Esophagus squamous epithelium (tissue), 5 donors: ENCODE results near the gene PLXDC2. TPM values are rescaled to one million over a fixed set of nuclear protein-coding genes. Genes with fewer than 3 reads are reported as not detected.

Experiments used
- DNase-seq: peaks from one replicate; lab custom pipeline; 2025; lab: John Stamatoyannopoulos, UW
- H3K27ac ChIP-seq, 4 donors: fragments of 200-600 bp; sonication (generic); one replicate each; pipeline ENCODE4 v1.5.1; 2016 to 2019; ENCODE audit warnings: mild to moderate bottlenecking in 1 of 4
- H3K27me3 ChIP-seq, 4 donors: fragments of 200-600 bp; sonication (generic); 1 replicate in 3 of 4; 2 replicates in 1 of 4; pipeline versions ENCODE4 v1.5.1 to v1.6.0; 2017 to 2021; ENCODE audit warnings: antibody characterized with exemption in 1 of 4
- H3K36me3 ChIP-seq, 3 donors: fragments of 200-600 bp; sonication (generic); one replicate each; pipeline ENCODE4 v1.5.1; 2016 to 2019
- H3K4me1 ChIP-seq, 3 donors: fragments of 200-600 bp; sonication (generic); one replicate each; pipeline ENCODE4 v1.5.1; 2017 to 2019
- H3K4me3 ChIP-seq, 4 donors: fragments of 200-600 bp; sonication (generic); 1 replicate in 3 of 4; 2 replicates in 1 of 4; pipeline ENCODE4 v1.5.1; 2016 to 2019; ENCODE audit warnings: mild to moderate bottlenecking in 2 of 4, moderate library complexity in 1 of 4
- H3K9me3 ChIP-seq, 3 donors: fragments of 200-600 bp; sonication (generic); one replicate each; pipeline ENCODE4 v1.5.1; 2016 to 2019
- CTCF ChIP-seq, 6 experiments: fragments of 450-650 bp in 4 of 6; fragments of 200-600 bp in 2 of 6; sonication (generic) in 2 of 6; IDR thresholded peaks; one replicate each; pipeline ENCODE4 v1.5.1; 2016 to 2019; ENCODE audit warnings: antibody characterized with exemption in 6 of 6, mild to moderate bottlenecking in 4 of 6, moderate library complexity in 4 of 6
- POLR2A ChIP-seq, 4 donors: fragments of 450-650 bp; IDR thresholded peaks; one replicate each; pipeline ENCODE4 v1.6.1; 2017; ENCODE audit warnings: antibody characterized with exemption in 4 of 4, mild to moderate bottlenecking in 4 of 4, moderate library complexity in 3 of 4
- WGBS, 2 donors: methylation state at CpG; one replicate each; pipeline ENCODE4 v1.1.5; 2018; 5-methylcytosine and 5-hydroxymethylcytosine counted together
- intact Hi-C: fragments of 100-400 bp; cut with DNase I; formaldehyde crosslinking; loops from one replicate; pipeline ENCODE4 v1.15.0; 2022
- total RNA-seq, 4 donors: library from RNA; depleted of rRNA; stranded (reverse); fragments of >200 nt; gene quantifications; one replicate each; pipeline ENCODE4 v1.1.0, GENCODE V29; 2016
- donor health status: DM: yes; HTN: yes; CAD: no.

The PLXDC2 gene
- total RNA-seq, 4 donors from 2014 or later: 22.4 to 50.4 (median 36.9) TPM

- intact Hi-C loops: no loop called here
- Histone ChIP-seq H3K4me3 (no peak overlapping the region), H3K27ac (no peak overlapping the region), H3K27me3 (peaks cover 0 to 17% (median 0%) of the 10 kb centered on the region in 4 donors), H3K36me3 (no peaks in the 10 kb centered on the region), H3K9me3 (no peaks in the 10 kb centered on the region), H3K4me1 (peaks cover 0 to 16% (median 5%) of the 10 kb centered on the region in 3 donors)
- no peak for DNase-seq
- no peak for TF ChIP-seq CTCF (IDR thresholded peaks at IDR 0.05)
- no peak for TF ChIP-seq POLR2A (IDR thresholded peaks at IDR 0.05)
- WGBS, 2 donors: 87 to 92% methylated on average over 3 of the region's 3 CpGs
Measured at GRCh38 chr10:19812976-19813375, 3.3 kb upstream of the PLXDC2 start.

- Histone ChIP-seq H3K27me3 (peaks cover 0 to 17% (median 0%) of the 10 kb centered on the region in 4 donors), H3K27ac (peak overlapping the region; percentile 92 to 96 (median 95)), H3K4me3 (peak overlapping the region; percentile 66 to 91 (median 81)), H3K9me3 (no peaks in the 10 kb centered on the region), H3K4me1 (peaks cover 0 to 35% (median 5%) of the 10 kb centered on the region in 3 donors), H3K36me3 (no peaks in the 10 kb centered on the region)
- intact Hi-C loops: no loop called here
- no peak for DNase-seq
- WGBS, 2 donors: 3 to 15% methylated on average over 12 to 21 of the region's 33 CpGs
- TF ChIP-seq CTCF (IDR thresholded peaks at IDR 0.05) (peak in 1 of 6 experiments; percentile 3), POLR2A (IDR thresholded peaks at IDR 0.05) (no peak)
Measured at GRCh38 chr10:19815036-19815730, 1.0 kb upstream of the PLXDC2 start.

- Histone ChIP-seq H3K9me3 (no peaks in the 10 kb centered on the region), H3K27me3 (peaks cover 0 to 17% (median 0%) of the 10 kb centered on the region in 4 donors), H3K4me1 (peaks cover 0 to 39% (median 5%) of the 10 kb centered on the region in 3 donors), H3K4me3 (peak overlapping the region; percentile 66 to 91 (median 81)), H3K27ac (peak overlapping the region; percentile 92 to 96 (median 95)), H3K36me3 (peaks cover 0 to 3% (median 0%) of the 10 kb centered on the region in 3 donors)
- 3 to 8% methylated on average over 11 to 16 of the region's 57 CpGs for WGBS, 2 donors
- intact Hi-C loops: no loop called here
- no peak for DNase-seq
- TF ChIP-seq POLR2A (IDR thresholded peaks at IDR 0.05) (peak in 1 of 4 donors; percentile 51), CTCF (IDR thresholded peaks at IDR 0.05) (no peak)
Measured at GRCh38 chr10:19815731-19816410, 361 bp upstream of the PLXDC2 start.

GRCh38 chr10:19817231-19817933, 1.1 kb downstream of the PLXDC2 start:
- TF ChIP-seq POLR2A (IDR thresholded peaks at IDR 0.05): no peak
- TF ChIP-seq CTCF (IDR thresholded peaks at IDR 0.05): no peak
- intact Hi-C loops: no loop called here
- Histone ChIP-seq H3K36me3 (peaks cover 0 to 6% (median 0%) of the 10 kb centered on the region in 3 donors), H3K4me3 (peak overlapping the region; percentile 66 to 91 (median 81)), H3K27ac (peak overlapping the region; percentile 92 to 96 (median 95)), H3K4me1 (peaks cover 0 to 39% (median 5%) of the 10 kb centered on the region in 3 donors), H3K27me3 (peaks cover 0 to 17% (median 0%) of the 10 kb centered on the region in 4 donors), H3K9me3 (no peaks in the 10 kb centered on the region)
- 0% methylated on average over 10 of the region's 27 CpGs; no CpG with 5 or more reads in 1 of the 2 donors for WGBS, 2 donors
- DNase-seq: no peak
